HepG2 (cell line): ENCODE data around the gene CTNNA3.

Source experiments
- CEBPB ChIP-seq: IDR thresholded peaks from 2 replicates; pipeline ENCODE4 v1.6.1; 2011; ENCODE audit warnings: low read depth, low read length, improper control_type of control experiment, borderline replicate concordance
- ZBTB33 ChIP-seq: sonication (generic); formaldehyde crosslinking; IDR thresholded peaks from 2 replicates; pipeline ENCODE4 v1.4.0; 2020; ENCODE audit warnings: missing genetic modification reagents
- ZNF124 ChIP-seq: sonication (generic); formaldehyde crosslinking; IDR thresholded peaks from 2 replicates; pipeline ENCODE4 v1.4.0; 2020; ENCODE audit warnings: missing genetic modification reagents
- ZNF510 ChIP-seq: sonication (generic); formaldehyde crosslinking; IDR thresholded peaks from 2 replicates; pipeline ENCODE4 v1.4.0; 2020; ENCODE audit warnings: low read depth, mild to moderate bottlenecking, missing genetic modification reagents
- TF ChIP-seq, protein P1 (sequence below): sonication (generic); formaldehyde crosslinking; conservative IDR thresholded peaks from 2 replicates; pipeline ENCODE4 v1.4.0; 2020; ENCODE audit warnings: missing genetic modification reagents

DNA sequence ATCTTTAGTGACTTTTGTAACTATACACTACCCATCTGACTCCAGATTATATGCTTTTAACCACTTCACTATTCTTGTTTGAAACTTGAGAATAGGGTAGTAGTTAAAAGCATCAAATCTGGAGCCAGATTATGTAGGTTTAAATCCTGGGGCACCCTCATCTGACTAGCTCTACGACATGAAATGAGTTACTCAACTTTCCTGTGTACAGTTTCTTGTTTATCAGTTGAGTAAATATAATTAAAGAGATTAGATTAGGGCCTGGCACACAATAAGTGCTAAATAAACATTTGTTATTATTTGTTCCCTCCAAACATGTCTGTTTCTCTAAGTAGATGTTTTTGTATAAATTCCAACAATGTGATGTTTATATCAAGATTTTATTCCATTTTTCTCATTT, 1255.4 kb downstream of the CTNNA3 start:
- TF ChIP-seq ZNF124 (no peak), CEBPB (no peak), ZNF510 (CRISPR knock-in tag) (no peak), ZBTB33 (CRISPR knock-in tag) (no peak)
- TF ChIP-seq, protein P1, sequence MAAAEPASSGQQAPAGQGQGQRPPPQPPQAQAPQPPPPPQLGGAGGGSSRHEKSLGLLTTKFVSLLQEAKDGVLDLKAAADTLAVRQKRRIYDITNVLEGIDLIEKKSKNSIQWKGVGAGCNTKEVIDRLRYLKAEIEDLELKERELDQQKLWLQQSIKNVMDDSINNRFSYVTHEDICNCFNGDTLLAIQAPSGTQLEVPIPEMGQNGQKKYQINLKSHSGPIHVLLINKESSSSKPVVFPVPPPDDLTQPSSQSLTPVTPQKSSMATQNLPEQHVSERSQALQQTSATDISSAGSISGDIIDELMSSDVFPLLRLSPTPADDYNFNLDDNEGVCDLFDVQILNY (CRISPR knock-in tag): no peak
